HG03378 (cell line): Measurements from ENCODE around the gene DYNC2H1.

Experiments used
- ATAC-seq: cut with Tn5 transposase; IDR thresholded peaks from one replicate; pipeline ENCODE4 v1.9.1; 2021; ENCODE audit warnings: mild to moderate bottlenecking, moderate library complexity; ENCODE audit not compliant: unreplicated experiment

The DYNC2H1 gene

GRCh38 chr11:103528596-103528995, 419.4 kb downstream of the DYNC2H1 start:
- no peak for ATAC-seq

DNA sequence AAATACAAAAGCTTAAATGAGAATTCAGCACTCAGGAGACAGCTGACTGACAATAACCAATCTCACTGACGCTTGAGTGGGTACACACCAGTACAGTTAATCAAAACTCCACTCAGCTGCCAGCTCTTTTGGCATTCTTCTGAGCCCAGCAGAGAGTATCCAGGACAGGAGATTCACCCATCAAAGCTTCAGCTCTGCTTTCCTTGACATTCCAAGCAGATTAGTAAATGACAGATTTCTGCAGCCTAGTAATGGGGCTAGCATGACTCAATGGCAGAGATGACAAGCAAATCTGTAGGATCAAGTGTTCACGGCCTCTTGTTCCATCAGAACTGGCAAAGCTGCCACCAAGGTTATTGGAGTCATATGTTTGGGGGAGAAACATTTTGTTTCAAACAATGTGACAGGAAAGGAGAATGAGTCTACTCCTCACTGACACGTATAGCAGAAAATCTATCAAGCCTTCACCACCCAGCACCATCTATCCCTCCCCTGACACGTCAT, 420.0 kb downstream of the DYNC2H1 start:
- no peak for ATAC-seq
